HG02852 (cell line): ENCODE results near the gene RAB15.
A peak's percentile ranks its signal among the peaks of the same experiment; 100 is the strongest.

Experiments used
- ATAC-seq: cut with Tn5 transposase; IDR thresholded peaks from one replicate; pipeline ENCODE4 v1.9.1; 2021; ENCODE audit warnings: mild to moderate bottlenecking, moderate library complexity; ENCODE audit not compliant: unreplicated experiment

Gene RAB15

GRCh38 chr14:64938972-64939816 is 32.9 kb downstream of the RAB15 start:
- ATAC-seq: no peak

GRCh38 chr14:64937821-64938193 is 34.3 kb downstream of the RAB15 start:
- ATAC-seq: no peak

- ATAC-seq: no peak
Measured at GRCh38 chr14:64937171-64937820, 34.8 kb downstream of the RAB15 start.

- ATAC-seq: no peak
Measured at GRCh38 chr14:64935508-64935907, 36.6 kb downstream of the RAB15 start.

GRCh38 chr14:64934338-64934929 is 37.7 kb downstream of the RAB15 start:
- ATAC-seq: no peak

GRCh38 chr14:64932231-64932630 is 39.9 kb downstream of the RAB15 start:
- no peak for ATAC-seq

- ATAC-seq: no peak
Measured at GRCh38 chr14:64931123-64931522, 41.0 kb downstream of the RAB15 start.

GRCh38 chr14:64930085-64930843 is 41.9 kb downstream of the RAB15 start:
- ATAC-seq: no peak

- no peak for ATAC-seq
Measured at GRCh38 chr14:64929014-64929359, 43.1 kb downstream of the RAB15 start.

- ATAC-seq: peak; percentile 92
Measured at GRCh38 chr14:64928239-64929013, 43.7 kb downstream of the RAB15 start.

- no peak for ATAC-seq
Measured at GRCh38 chr14:64927031-64927430, 45.1 kb downstream of the RAB15 start.

GRCh38 chr14:64926398-64926995 is 45.6 kb downstream of the RAB15 start:
- no peak for ATAC-seq

- no peak for ATAC-seq
Measured at GRCh38 chr14:64923015-64923414, 49.1 kb downstream of the RAB15 start.

GRCh38 chr14:64920465-64920864 is 51.7 kb downstream of the RAB15 start:
- ATAC-seq: no peak

GRCh38 chr14:64919618-64920017 is 52.5 kb downstream of the RAB15 start:
- no peak for ATAC-seq

GRCh38 chr14:64919215-64919614 is 52.9 kb downstream of the RAB15 start:
- no peak for ATAC-seq

GRCh38 chr14:64918216-64918615 is 53.9 kb downstream of the RAB15 start:
- no peak for ATAC-seq

- no peak for ATAC-seq
Measured at GRCh38 chr14:64915797-64916196, 56.3 kb downstream of the RAB15 start.

- ATAC-seq: no peak
Measured at GRCh38 chr14:64915029-64915424, 57.1 kb downstream of the RAB15 start.
